Subcutaneous adipose tissue (tissue), 4 donors: ENCODE data around the gene ITPK1. TPM values are rescaled to one million over a fixed set of nuclear protein-coding genes. Genes with fewer than 3 reads are reported as not detected.

Experiments
- CTCF ChIP-seq: fragments of 450-650 bp; IDR thresholded peaks from one replicate; pipeline ENCODE4 v1.5.1; 2016; ENCODE audit warnings: low read depth, mild to moderate bottlenecking, control low read depth, antibody characterized with exemption, moderate library complexity
- total RNA-seq, 4 donors: library from RNA; depleted of rRNA; stranded (reverse); fragments of >200 nt; gene quantifications; one replicate each; pipeline ENCODE4 v1.1.0, GENCODE V29; 2016

The ITPK1 gene
- total RNA-seq, 4 donors from 2014 or later, result 53.4 to 109 (median 60.3) TPM

DNA sequence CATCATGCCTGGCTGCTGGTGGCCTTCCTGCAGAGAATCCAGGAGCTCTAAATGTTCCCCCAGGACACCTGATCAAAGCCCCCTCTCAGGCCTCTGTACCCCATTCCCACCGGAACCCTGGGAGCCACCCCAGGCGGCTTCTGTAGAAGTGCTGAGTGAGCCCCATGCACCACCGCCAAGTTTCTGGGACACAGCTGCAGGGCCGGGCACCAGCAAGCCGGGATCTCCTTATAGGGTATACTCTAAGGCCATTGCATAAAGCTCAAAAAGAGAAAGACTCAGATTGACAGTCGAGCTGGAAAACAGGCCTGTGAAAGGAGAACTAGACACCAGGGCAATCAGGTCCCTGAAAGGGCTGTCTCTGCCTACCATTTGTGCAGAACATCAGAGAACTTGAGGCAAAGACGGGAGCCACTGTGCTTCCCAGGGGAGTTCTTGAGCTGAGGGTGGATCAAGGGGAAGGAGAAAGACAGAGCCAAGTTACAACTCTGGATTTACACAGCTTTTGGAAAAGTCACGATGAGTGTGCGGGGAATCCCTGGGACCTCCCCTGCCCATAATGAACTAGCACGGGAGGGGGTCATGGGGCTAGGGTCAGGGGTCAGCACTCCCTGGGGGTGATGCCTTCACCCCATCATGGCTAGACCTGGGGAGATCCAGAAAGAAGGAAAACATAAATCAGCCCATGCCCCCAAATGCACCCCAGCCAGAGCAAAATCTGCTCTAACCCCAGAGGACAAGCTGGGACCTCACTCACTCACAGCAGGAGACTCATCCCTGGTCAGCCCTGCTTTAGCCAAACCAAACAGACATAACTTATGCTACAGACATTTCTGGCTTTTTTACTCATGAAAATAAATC, 51.1 kb downstream of the ITPK1 start:
- no peak for TF ChIP-seq CTCF

DNA sequence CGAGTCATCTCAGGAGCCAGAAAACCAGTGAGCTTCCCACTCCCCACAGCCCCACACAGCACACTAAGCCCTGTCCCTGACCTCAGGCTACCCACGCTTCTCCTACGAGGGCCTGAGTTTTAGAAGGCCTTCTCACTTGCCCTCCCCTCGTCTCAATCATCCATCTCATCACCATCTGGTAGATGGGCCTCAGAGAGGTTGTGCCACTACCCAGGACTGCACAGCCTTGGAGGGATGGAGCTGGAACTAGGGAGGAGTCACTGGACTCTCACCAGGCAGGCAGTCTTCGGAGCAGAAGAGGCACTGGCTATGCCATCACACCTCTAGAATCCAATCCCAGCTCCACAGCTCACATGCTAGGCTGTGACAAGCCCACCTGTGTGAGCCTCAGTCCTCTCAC, 52.3 kb downstream of the ITPK1 start:
- TF ChIP-seq CTCF, result no peak

- TF ChIP-seq CTCF, result no peak
These were observed 52.8 kb downstream of the ITPK1 start for GRCh38 chr14:93062890-93063289.

DNA sequence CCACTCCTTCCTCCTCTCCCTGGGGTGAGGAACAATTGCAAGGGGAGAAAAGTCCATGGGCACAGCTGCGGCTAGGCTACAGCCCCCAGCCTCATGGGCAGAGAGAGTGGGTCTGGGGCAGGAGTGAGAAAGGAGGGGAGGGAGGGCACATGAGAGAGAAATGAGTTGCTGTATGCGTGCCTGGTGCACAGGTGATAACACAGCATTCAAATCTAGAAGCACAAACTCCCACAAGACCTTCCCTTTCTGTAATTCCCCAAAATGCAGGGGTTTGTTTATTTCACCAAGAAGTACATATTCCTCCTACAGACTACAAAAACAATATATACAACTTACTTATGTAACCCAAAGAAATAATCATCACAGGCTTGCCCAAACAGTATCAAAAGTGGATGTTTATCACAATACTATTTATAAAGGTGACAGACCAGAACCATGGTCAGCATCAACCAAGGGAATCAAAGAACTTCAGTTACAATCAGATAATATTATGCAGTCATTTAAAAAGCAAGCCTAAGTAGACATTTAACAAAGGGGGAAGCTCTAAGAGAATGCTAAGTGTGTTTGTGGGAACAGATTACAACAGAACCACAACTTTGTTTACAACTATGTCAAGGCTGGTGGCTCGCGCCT, 54.2 kb downstream of the ITPK1 start:
- no peak for TF ChIP-seq CTCF

GRCh38 chr14:93060841-93061240, 54.9 kb downstream of the ITPK1 start:
- TF ChIP-seq CTCF, result no peak

DNA sequence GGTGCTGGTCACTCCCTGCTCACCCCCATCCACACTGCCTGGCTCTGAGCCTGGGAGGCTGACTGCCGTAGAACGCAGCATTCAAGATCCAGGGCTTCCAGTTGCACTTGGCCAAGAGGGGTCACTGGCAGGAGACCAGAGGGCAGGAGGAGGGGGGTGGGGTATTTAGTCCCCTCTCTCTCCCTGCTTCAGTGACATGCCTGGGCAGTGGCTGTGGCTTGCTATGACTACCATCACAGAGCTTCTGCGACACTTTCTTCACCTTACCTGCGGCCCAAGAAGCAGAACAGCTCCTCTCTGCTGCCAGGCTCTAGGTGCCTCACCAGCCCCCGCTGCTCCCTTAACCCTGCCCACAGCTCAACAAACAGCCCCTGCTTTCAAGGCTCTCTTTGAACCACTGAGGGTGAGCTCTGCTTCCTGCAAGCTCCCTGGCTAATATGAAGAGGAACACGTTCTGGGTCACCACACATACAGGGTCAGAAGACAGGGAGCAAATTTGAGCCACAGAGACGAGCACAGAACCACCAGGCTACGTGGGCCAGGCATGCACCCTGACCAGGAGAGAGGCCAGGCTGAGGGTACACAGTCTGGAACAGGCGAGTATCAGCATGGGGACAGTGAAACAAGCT, 55.7 kb downstream of the ITPK1 start:
- no peak for TF ChIP-seq CTCF

GRCh38 chr14:93059260-93059659, 56.5 kb downstream of the ITPK1 start:
- no peak for TF ChIP-seq CTCF
